Liver (tissue), 9 donors: ENCODE measurements around the gene RNASE12. TPM values are rescaled to one million over a fixed set of nuclear protein-coding genes. Genes with fewer than 3 reads are reported as not detected.

Experiments
- DNase-seq: peaks from one replicate; pipeline ENCODE4 v3.0.0-alpha.2; 2017; ENCODE audit warnings: low spot score
- H3K27ac ChIP-seq, 2 donors: one replicate each; pipeline ENCODE4 v1.7.0; 2013; ENCODE audit warnings: inconsistent platforms in 2 of 2, low read length in 2 of 2, control low read depth in 1 of 2, low read depth in 1 of 2, mild to moderate bottlenecking in 1 of 2
- H3K27me3 ChIP-seq, 4 donors: one replicate each; pipeline versions ENCODE4 v1.6.1 to v1.7.0; 2013; ENCODE audit warnings: low read length in 3 of 4, inconsistent platforms in 1 of 4, mild to moderate bottlenecking in 1 of 4, moderate library complexity in 1 of 4; ENCODE audit not compliant: control insufficient read depth in 4 of 4, insufficient read depth in 4 of 4
- H3K36me3 ChIP-seq, 4 donors: one replicate each; pipeline versions ENCODE4 v1.6.1 to v1.7.0; 2013; ENCODE audit warnings: low read length in 3 of 4, mild to moderate bottlenecking in 3 of 4, low read depth in 1 of 4, moderate library complexity in 1 of 4; ENCODE audit not compliant: control insufficient read depth in 4 of 4, insufficient read depth in 3 of 4
- H3K4me1 ChIP-seq, 4 donors: one replicate each; pipeline versions ENCODE4 v1.6.1 to v1.7.0; 2013; ENCODE audit warnings: low read length in 3 of 4, mild to moderate bottlenecking in 3 of 4, moderate library complexity in 1 of 4; ENCODE audit not compliant: control insufficient read depth in 4 of 4, insufficient read depth in 4 of 4
- H3K4me3 ChIP-seq, 3 donors: one replicate each; pipeline versions ENCODE4 v1.6.1 to v1.7.0; 2013; ENCODE audit warnings: low read length in 3 of 3, control low read depth in 1 of 3, low read depth in 1 of 3, mild to moderate bottlenecking in 1 of 3
- H3K9ac ChIP-seq, 2 donors: one replicate each; pipeline ENCODE4 v1.7.0; 2013; ENCODE audit warnings: low read length in 2 of 2, mild to moderate bottlenecking in 2 of 2, moderate library complexity in 2 of 2, control low read depth in 1 of 2, low read depth in 1 of 2
- H3K9me3 ChIP-seq, 4 donors: one replicate each; pipeline versions ENCODE4 v1.6.1 to v1.7.0; 2013; ENCODE audit warnings: low read length in 3 of 4; ENCODE audit not compliant: control insufficient read depth in 4 of 4
- ATF3 ChIP-seq: IDR thresholded peaks from 2 replicates; pipeline ENCODE4 v1.6.1; 2016; ENCODE audit warnings: antibody characterized with exemption
- CTCF ChIP-seq: fragments of 150-350 bp; IDR thresholded peaks from 2 replicates; pipeline ENCODE4 v1.5.1; 2017; ENCODE audit warnings: improper control_type of control experiment, low read depth, low read length; ENCODE audit not compliant: missing input control
- EGR1 ChIP-seq, 2 donors: IDR thresholded peaks; 2 replicates each; pipeline ENCODE4 v1.6.1; 2016 to 2018; ENCODE audit warnings: antibody characterized with exemption in 2 of 2, low read depth in 2 of 2
- FOXA1 ChIP-seq: IDR thresholded peaks from 2 replicates; pipeline ENCODE4 v1.6.1; 2016; ENCODE audit warnings: antibody characterized with exemption
- FOXA2 ChIP-seq: IDR thresholded peaks from 2 replicates; pipeline ENCODE4 v1.6.1; 2016; ENCODE audit warnings: antibody characterized with exemption
- GABPA ChIP-seq, 2 donors: IDR thresholded peaks in 1 of 2; conservative IDR thresholded peaks in 1 of 2; 2 replicates each; pipeline ENCODE4 v1.6.1; 2016; ENCODE audit warnings: antibody characterized with exemption in 2 of 2, mild to moderate bottlenecking in 1 of 2, moderate library complexity in 1 of 2
- HNF4A ChIP-seq, 2 donors: conservative IDR thresholded peaks; 2 replicates each; pipeline ENCODE4 v1.6.1; 2016; ENCODE audit warnings: antibody characterized with exemption in 2 of 2, mild to moderate bottlenecking in 2 of 2
- HNF4G ChIP-seq: IDR thresholded peaks from 2 replicates; pipeline ENCODE4 v1.6.1; 2016; ENCODE audit warnings: antibody characterized with exemption
- JUND ChIP-seq, 2 donors: IDR thresholded peaks; 2 replicates each; pipeline ENCODE4 v1.6.1; 2016; ENCODE audit warnings: antibody characterized with exemption in 2 of 2
- MAX ChIP-seq: IDR thresholded peaks from 2 replicates; pipeline ENCODE4 v1.6.1; 2016; ENCODE audit warnings: antibody characterized with exemption
- NR2F2 ChIP-seq: IDR thresholded peaks from 2 replicates; pipeline ENCODE4 v1.6.1; 2016; ENCODE audit warnings: antibody characterized with exemption
- RAD21 ChIP-seq, 2 donors: IDR thresholded peaks; 2 replicates each; pipeline ENCODE4 v1.6.1; 2016; ENCODE audit warnings: antibody characterized with exemption in 2 of 2, mild to moderate bottlenecking in 2 of 2
- REST ChIP-seq: IDR thresholded peaks from 2 replicates; pipeline ENCODE4 v1.6.1; 2016; ENCODE audit warnings: antibody characterized with exemption, mild to moderate bottlenecking
- RXRA ChIP-seq, 2 donors: IDR thresholded peaks; 2 replicates each; pipeline ENCODE4 v1.6.1; 2017 to 2018; ENCODE audit warnings: antibody characterized with exemption in 2 of 2, mild to moderate bottlenecking in 1 of 2
- SP1 ChIP-seq: IDR thresholded peaks from 2 replicates; pipeline ENCODE4 v1.6.1; 2018; ENCODE audit warnings: antibody characterized with exemption, mild to moderate bottlenecking
- TAF1 ChIP-seq: conservative IDR thresholded peaks from 2 replicates; pipeline ENCODE4 v1.6.1; 2016; ENCODE audit warnings: antibody characterized with exemption, mild to moderate bottlenecking
- YY1 ChIP-seq: IDR thresholded peaks from 2 replicates; pipeline ENCODE4 v1.6.1; 2016; ENCODE audit warnings: antibody characterized with exemption, mild to moderate bottlenecking
- WGBS: extraction: QIAGEN DNeasy Blood & Tissue Kit; methylation state at CpG from one replicate; pipeline ENCODE4 v1.1.7; 2013; 5-methylcytosine and 5-hydroxymethylcytosine counted together
- polyA plus RNA-seq, 2 donors: library from polyadenylated mRNA; stranded (reverse) in 1 of 2; unstranded in 1 of 2; fragments of 200-250 nt in 1 of 2; fragments of >200 nt in 1 of 2; fragmentation: Nextera tagmentation in 1 of 2; extraction: Ambion mirVana in 1 of 2; gene quantifications; one replicate each; pipeline versions ENCODE4 v1.2.1 to v1.2.3, GENCODE V29; 2013 to 2015
- total RNA-seq, 2 donors: library from RNA; depleted of rRNA; stranded (reverse); fragments of >200 nt; gene quantifications; one replicate each; pipeline ENCODE4 v1.2.3, GENCODE V29; 2014
- donor health status: healthy.
- donor health status: healthy.
- donor health status: healthy.
- donor health status: healthy.
- donor health status: healthy.

The RNASE12 gene
- total and polyA plus RNA-seq, 4 donors: not detected

GRCh38 chr14:20615996-20616395 is 24.8 kb upstream of the RNASE12 start (continued):
- TF ChIP-seq FOXA1 (no peak), HNF4A (conservative IDR thresholded peaks at IDR 0.05) (no peak), SP1 (no peak)

- peak overlapping the region in 1 of 2 donors; percentile 68 for H3K9ac ChIP-seq
Observed at GRCh38 chr14:20614038-20614840, 23.1 kb upstream of the RNASE12 start.

More at GRCh38 chr14:20614038-20614840, 23.1 kb upstream of the RNASE12 start:
- Histone ChIP-seq H3K27ac (peak overlapping the region; percentile 49 to 74), H3K36me3 (no peaks in the 10 kb centered on the region), H3K27me3 (no peaks in the 10 kb centered on the region), H3K4me1 (peaks cover 0 to 36% (median 24%) of the 10 kb centered on the region in 4 donors), H3K9me3 (no peaks in the 10 kb centered on the region), H3K4me3 (peak overlapping the region; percentile 25 to 62 (median 30))
- TF ChIP-seq HNF4G: no peak
- no peak for TF ChIP-seq EGR1 (IDR thresholded peaks at IDR 0.05; ENCODE audit: low read depth in 2 of 2)
- TF ChIP-seq MAX: no peak
- TF ChIP-seq SP1: no peak
- TF ChIP-seq REST: no peak
- TF ChIP-seq ATF3: no peak
- TF ChIP-seq JUND (IDR thresholded peaks at IDR 0.05): no peak
- TF ChIP-seq YY1: no peak
- TF ChIP-seq RAD21 (IDR thresholded peaks at IDR 0.05): no peak
- TF ChIP-seq HNF4A (conservative IDR thresholded peaks at IDR 0.05): no peak
- TF ChIP-seq TAF1: no peak
- TF ChIP-seq CTCF: no peak
- TF ChIP-seq FOXA1: no peak
- no peak for TF ChIP-seq NR2F2
- no peak for TF ChIP-seq RXRA (IDR thresholded peaks at IDR 0.05)
- no peak for TF ChIP-seq GABPA (IDR thresholded peaks at IDR 0.05 in 1 of 2, conservative IDR thresholded peaks at IDR 0.05 in 1 of 2)
- TF ChIP-seq FOXA2: no peak
- no peak for DNase-seq
- WGBS: 36% methylated on average over 17 of the region's 17 CpGs
